PC-3 (cell line): ENCODE data around the gene NDUFA8.

Source experiments
- CTCF ChIP-seq: fragments of 300-600 bp; sonication (generic); conservative IDR thresholded peaks from 2 replicates; pipeline ENCODE4 v1.5.1; 2017; ENCODE audit warnings: antibody characterized with exemption, low read depth, mild to moderate bottlenecking, low read length
- EZH2phosphoT487 ChIP-seq: fragments of 300-600 bp; sonication (generic); IDR thresholded peaks from 2 replicates; pipeline ENCODE4 v1.6.1; 2018; ENCODE audit warnings: mild to moderate bottlenecking, antibody characterized with exemption, low read length, borderline replicate concordance

GRCh38 chr9:122155796-122156195 is 3.8 kb downstream of the NDUFA8 start:
- no peak for TF ChIP-seq CTCF
- TF ChIP-seq EZH2phosphoT487 = no peak
